ENCODE measurements around the gene SKI. TPM values are rescaled to one million over a fixed set of nuclear protein-coding genes. Genes with fewer than 3 reads are reported as not detected.

SKI gene
- total and polyA plus RNA-seq, 2 of the 8 experiments (the other 6 are each of a cell fraction or from before 2014, with no cell fraction given), result 8.3 to 87.6 TPM

DNA sequence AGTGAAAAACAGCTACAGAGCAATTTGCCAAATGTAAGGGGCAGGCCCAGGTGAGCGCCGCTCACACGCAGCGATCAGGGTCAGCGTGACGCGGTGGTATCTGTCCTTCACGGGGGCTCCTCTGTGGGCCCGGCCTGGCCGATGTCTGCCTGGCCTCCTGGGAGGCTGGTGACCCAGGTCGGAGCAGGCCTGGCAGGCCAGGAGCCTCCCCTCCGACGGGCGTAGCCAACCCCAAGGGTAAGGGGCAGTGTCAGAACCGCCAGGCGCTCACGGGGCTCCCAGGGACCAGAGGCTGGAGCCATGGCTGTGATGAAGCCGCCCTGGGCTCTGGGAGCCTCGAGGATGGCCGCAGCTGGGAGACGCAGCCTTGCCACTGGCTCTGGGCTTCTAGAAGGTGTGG lies 91.2 kb downstream of the SKI start (continued):
- TF ChIP-seq SAP30 (IDR thresholded peaks at IDR 0.05; ENCODE audit: insufficient read depth, insufficient replicate concordance, low read length), result no peak

Measured in H1 (cell line).